ENCODE data around the gene LIPE.

LIPE gene

DNA sequence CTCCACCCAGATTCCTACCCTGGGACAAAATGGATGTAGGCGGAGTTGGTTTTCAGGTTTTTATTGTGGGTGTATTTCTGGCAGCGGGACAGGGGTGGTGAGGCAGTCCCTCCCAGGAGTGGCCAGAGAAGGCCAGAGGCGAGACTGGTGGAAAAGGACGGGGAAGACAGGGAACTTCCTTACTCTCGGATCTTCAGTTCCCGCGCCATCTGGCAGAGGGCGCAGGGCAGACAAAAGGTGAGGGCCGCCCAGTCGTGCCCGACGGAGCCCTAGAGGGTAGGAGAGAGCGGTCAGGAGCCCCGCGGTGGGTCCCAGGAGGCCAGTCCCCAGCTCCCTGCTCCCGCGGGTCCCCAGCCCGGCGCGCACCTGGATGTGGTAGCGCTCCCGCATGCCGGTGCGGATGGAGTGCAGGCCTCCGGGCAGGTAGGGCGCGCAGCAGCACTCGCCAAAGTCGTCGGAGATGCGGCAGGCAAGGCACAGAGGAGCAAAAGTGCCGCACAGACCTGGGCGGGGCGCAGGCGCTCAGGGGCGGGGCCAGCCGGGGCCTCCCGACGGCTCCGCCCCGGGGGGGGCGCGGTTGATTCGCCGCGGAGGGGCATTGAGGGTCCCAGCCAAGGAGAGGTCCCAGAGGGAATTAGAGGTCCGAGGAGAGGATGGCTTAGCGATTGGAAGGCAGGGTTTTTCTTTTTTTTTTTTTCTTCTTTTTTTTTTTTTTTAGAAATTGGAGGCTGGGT is 40.0 kb downstream of the LIPE start:
- DNase-seq (ENCODE audit: low read depth in 2 of 2): peak; percentile 41 to 44

DNA sequence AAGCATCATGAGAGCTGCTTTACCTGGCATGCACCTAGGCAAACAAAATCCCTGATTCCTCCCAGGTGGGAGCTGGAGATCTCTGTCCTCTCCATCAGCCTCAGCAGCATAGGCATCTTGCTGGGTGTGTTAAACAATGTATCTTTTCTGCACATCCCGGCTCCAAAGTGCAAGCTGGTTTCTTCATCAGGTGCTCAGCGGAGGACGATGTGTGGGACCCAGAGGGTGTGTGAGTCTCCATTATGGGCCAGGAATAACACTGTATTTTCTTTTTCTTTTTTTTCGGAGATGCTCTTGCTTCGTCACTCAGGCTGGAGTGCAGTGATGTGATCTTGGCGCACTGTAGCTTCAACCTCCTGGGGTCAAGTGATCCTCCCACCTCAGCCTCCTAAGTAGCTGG is 47.0 kb downstream of the LIPE start:
- no peak for DNase-seq (ENCODE audit: low read depth in 2 of 2)

DNA sequence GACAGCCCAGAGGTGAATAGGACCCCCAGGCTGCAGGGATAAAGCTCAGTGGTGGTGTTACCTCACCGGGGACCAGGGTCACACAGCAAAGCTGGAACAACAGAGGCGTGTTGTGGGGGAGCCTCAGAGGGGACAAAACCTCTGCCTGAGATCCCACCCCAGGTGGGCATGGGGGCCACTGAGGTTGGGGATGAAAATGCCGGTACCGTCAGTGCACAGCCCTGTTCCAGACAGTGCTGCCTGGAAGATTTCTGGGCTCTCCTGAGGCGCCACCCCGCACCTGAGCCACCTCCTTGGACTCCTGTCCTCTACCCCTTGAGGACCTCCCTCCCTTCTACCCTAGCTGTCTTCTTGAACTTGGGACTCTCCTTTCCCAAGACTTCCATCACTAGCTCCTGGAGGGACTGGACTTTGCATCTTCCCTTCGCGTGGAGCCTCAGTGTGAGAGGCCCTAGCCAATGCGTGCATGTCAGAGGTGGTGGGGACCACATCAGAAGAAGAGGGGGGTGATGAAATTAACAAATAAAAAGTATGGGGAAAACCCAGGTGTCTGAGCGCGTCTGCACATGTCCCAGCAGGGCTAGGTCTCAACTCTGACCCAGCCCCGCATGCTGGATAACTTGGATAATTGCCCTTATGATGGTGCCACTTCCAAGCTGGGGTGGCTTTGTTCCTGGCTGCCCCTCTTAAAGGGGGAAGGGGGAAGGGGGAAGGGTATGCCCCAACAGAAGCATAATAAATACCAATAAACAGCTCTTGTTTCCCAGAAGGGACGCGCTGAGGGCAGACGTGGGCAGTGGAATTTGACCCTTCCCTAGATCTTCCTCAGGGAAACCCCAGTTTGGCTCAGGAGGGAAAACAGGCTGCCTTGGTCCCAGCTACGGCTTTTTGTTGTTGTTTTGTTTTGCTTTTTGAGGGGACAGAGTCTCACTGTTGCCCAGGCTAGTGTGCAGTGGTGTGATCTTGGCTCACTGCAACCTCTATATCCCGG is 48.7 kb downstream of the LIPE start:
- DNase-seq (ENCODE audit: low read depth in 2 of 2): no peak

DNA sequence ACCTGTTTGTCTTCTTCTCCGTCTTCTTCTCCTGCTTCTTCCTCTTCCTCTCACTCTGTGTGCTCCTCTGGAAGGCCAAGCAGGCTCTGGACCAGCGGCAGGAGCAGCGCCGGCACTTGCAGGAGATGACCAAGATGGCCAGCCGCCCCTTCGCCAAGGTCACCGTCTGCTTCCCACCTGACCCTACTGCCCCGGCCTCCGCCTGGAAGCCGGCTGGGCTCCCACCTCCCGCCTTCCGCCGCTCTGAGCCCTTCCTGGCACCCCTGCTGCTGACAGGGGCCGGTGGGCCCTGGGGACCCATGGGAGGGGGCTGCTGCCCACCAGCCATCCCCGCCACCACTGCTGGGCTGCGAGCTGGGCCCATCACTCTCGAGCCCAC is 51.0 kb downstream of the LIPE start:
- no peak for DNase-seq (ENCODE audit: low read depth in 2 of 2)

DNA sequence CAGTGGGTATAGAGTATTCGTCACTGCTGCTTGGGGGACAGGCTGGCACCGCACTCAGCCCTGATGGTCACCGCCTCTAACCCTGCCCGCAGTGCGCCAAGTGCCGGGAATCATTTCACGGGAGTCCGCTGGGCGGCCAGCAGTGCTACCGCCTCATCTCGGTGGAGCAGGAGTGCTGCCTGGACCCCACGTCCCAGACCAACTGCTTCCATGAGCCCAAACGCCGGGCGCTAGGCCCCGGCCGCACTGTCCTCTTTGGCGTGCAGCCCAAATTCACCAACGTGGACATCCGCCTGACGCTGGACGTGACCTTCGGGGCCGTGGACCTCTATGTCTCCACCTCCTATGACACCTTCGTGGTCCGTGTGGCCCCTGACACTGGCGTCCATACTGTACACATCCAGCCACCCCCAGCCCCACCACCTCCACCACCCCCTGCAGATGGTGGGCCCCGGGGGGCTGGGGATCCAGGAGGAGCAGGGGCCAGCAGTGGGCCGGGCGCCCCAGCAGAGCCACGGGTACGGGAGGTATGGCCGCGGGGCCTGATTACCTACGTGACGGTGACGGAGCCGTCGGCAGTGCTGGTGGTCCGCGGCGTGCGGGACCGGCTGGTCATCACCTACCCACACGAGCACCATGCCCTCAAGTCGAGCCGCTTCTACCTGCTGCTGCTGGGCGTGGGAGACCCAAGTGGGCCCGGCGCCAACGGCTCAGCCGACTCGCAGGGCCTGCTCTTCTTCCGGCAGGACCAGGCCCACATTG is 51.6 kb downstream of the LIPE start:
- no peak for DNase-seq (ENCODE audit: low read depth in 2 of 2)

DNA sequence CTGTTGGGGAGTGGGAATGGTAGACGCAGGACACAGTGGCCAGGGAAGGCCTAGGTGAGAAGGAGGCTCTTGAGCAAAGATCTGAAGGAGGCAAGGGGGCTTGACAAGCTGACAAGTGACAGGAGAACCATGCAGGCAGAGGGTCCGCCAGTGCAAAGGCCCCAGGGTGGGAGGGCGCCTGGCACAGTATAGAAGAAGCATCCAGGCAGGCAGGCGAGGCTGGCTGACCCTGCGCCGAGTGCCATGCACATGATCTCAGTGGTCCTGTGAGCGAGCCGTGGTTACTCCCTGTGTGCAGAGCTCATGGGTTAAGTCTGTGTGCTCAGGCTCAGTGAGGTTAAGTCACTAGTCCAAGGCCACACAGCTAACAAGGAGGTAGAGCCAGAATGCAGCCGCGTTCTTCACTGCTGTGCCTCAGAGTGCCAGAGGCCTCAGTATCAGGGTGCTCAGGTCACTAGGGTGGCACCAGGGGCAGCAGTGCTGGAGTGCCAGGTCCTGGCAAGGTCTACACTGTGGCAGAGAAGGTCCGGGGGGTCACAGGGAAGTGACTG is 52.3 kb downstream of the LIPE start:
- DNase-seq (ENCODE audit: low read depth in 2 of 2): no peak

DNA sequence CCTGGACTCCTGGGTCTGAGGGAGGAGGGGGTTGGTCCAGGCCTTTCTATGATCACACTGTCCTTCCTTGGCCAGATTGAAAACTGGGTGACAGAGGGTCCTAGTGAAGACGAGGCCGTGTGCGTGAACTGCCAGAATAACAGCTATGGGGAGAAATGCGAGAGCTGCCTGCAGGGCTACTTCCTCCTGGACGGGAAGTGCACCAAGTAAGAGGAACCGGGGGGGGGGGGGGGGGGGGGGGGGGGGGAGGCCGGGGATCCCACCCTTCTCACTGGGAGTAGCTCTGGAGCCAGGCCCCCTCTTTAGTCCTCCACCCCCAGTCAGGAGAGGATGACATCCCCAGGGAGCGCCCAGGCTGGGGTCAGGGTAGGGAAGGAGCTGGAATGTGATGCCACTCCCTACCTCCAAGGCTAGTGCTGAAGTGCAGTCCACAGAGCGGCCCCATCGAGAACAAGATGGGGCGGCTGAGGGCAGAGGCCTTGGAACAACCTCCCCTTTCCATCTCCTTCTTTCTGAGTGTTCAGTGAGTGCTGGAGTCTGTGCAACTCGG is 56.5 kb downstream of the LIPE start:
- DNase-seq (ENCODE audit: low read depth in 2 of 2): no peak

DNA sequence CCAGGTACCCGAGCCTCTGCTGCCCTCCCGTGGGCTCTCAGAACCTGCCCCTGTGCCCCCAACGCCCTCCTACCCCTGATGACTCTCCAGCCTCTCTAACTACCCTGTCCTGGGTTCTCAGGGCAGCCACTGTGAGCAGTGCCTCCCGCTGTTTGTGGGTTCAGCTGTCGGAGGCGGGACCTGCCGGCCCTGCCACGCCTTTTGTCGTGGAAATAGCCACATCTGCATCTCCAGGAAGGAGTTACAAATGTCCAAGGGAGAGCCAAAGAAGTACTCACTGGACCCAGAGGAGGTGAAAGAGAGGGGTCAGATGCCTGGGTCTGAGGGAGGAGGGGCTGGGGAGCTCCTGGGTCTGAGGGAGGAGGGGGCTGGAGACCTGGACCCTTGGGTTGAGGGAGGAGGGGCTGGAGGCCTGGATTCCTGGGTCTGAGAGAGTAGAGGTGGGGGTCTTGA is 57.1 kb downstream of the LIPE start:
- DNase-seq (ENCODE audit: low read depth in 2 of 2): no peak

DNA sequence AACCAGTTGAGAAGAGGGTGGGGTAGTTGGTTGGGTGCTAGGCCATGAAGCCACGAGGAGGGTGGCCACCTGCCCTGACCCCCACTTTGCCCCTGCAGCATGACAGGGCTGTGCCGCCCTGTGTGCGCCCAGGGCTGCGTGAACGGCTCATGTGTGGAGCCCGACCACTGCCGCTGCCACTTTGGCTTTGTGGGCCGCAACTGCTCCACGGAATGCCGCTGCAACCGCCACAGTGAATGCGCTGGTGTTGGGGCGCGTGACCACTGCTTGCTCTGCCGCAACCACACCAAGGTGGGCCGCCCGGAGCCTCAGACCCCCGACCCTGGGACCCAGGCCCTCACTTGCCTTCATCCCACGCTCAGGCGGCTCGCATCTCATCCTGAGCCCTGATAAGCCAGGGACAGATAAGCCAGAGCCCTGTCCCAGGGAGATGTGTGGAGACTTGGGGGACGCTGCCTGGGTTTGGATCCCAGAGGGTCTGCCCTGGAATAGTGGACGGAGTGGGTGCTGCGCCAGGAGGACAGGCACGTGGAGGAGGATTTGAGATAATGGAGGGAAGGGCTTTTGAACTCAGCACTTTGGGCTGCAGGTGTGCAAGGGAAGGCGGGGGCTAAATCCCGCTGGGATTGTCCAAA is 57.6 kb downstream of the LIPE start:
- no peak for DNase-seq (ENCODE audit: low read depth in 2 of 2)

DNA sequence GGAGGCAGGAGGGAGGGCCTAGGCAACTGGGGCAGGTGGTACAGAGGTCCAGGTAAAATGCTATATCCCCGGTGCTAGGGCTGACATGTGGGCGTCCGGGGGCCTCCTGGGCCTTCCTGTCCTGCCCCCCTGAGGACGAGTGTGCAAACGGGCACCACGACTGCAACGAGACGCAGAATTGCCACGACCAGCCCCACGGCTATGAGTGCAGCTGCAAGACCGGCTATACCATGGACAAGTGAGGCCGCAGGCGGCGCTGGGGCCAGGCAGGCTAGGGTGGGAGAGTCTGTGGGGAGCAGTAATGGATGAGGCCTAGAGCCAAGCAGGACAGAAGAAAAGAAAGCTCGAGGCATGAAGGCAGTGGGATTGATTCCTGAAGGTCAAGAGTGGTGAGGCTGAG is 58.4 kb downstream of the LIPE start:
- no peak for DNase-seq (ENCODE audit: low read depth in 2 of 2)

DNA sequence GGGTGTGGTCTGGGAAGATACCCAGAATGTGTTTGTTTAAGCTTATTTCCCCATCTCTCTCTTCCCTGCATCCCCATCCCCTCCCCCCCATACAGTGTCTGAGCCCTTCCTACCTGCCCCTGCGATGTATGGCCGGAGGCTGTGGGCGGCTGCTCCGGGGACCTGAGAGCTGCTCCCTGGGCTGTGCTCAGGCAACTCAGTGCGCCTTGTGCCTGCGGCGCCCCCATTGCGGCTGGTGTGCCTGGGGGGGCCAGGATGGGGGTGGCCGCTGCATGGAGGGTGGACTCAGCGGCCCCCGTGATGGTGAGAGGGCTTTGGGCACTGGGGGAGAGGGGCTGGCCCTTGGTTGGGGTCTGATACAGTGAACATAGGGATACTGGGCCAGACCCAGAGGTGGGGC is 58.8 kb downstream of the LIPE start:
- DNase-seq (ENCODE audit: low read depth in 2 of 2): no peak

DNA sequence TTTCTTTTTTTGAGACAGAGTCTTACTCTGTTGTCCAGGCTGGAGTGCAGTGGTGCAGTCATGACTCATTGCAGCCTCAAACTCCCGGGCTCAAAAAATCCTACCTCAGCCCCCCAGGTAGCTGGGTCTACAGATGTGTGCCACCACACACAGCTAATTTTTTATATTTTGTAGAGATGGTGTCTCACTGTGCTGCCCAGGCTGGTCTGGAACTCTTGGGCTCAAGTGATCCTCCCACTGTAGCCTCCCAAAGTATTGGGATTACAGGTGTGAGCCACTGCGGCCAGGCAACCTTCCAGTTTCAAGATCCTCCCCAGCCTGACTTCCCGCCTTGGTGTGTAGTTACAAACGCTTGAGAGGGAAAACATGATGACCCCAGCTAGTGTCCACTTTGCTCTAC is 59.3 kb downstream of the LIPE start:
- DNase-seq (ENCODE audit: low read depth in 2 of 2): no peak

DNA sequence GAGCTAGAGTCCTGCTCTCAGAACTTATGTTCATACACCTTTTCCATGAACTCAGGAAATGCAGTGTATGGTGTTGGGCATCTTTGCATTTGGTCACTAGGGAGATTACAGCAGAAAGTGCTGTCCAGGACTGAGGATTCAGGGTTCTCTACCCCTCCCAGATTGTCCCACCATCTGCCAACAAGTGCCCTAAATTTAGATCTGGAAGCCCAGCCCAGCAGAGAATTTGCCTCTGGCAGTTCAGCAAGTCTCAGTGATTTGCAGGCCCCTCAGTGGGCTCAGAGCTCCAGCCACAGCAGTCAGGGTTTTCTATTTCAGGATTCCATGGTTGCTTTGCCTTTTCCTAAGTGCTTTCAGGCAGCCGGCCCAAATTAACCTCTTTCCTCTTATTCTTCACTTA is 60.5 kb downstream of the LIPE start:
- no peak for DNase-seq (ENCODE audit: low read depth in 2 of 2)

DNA sequence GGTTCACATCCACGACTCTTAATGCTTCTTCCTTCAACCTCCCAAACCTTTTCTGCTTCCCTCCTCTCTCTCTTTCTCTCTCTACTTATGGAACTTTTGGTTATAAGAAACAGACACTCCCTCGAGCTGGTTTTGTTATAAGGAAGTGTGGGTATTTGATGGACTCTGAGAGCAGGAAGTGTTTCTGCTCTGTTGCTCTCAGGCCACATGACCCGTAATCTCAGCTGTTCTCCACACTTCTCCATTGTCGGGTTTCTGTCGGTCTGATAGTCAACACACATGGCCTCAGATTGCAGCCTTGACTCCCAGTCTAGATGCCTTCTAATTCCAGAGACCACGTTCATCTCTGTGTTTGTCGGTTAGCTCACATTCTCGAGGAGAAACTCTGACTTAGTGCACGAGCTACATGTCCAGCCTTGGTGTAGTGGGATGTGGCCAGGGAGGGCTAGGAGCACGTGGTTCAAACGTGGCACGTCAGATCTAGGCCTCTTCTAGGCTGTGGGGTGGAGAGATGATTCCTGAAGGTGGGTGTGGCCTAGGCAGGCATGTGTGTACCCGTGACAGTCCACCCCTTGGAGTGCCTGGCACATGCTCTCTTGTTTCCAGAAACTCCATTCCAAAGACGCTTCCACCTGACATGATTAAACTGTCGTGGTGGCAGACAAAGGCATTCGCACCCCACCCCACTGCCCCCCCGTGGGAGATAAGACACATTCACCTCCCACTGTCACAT is 63.4 kb downstream of the LIPE start:
- no peak for DNase-seq (ENCODE audit: low read depth in 2 of 2)

DNA sequence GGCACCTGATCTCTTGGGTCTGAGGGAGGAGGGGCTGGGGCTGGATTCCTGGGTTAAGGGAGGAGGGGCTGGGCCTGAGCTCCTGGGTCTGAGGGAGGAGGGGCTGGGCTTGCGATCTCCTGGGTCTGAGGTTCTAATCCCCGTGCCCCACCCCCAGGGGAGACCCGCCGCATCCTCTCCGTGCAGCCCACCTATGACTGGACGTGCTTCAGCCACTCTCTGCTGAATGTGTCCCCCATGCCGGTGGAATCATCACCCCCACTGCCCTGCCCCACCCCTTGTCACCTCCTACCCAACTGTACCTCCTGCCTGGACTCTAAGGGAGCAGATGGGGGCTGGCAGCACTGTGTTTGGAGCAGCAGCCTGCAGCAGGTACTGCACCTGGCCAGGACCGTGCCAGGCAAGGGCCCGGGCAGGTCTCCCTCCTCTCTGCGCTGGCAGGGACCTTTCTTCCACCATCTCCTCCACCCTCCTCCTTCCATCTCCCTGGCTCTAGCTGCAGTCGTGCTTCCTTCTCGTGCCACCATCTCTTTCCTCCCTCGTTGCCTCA is 64.2 kb downstream of the LIPE start:
- no peak for DNase-seq (ENCODE audit: low read depth in 2 of 2)

DNA sequence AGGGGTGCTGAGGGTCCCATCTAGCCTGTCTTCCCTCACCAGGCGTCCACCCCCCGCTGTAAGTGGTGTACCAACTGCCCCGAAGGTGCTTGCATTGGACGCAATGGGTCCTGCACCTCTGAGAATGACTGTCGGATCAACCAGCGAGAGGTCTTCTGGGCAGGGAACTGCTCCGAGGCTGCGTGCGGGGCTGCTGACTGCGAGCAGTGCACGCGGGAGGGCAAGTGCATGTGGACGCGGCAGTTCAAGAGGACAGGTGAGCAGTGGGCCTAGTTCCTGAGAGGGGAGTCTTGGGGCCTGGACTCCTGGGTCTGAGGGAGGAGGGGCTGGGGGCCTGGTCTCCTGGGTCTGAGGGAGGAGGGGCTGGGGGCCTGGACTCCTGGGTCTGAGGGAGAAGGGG is 64.8 kb downstream of the LIPE start:
- DNase-seq (ENCODE audit: low read depth in 2 of 2): no peak

DNA sequence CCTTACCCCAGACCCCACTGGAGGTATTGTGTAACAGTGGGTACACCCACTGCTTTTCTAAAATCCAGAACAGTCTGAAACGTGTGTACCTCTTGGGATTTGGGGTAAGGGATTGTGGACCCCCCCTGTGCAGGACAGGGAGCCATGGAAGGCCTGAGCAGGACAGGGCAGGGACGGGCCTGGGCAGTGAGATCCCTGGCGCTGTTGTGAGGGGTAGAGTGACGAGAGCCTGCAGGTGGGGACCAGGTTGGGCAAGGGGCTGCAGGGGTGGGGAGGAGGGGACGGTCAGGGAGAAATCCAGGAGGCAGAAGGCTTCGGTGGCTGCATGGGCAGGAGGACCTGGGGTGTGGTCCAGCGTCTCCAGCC is 65.7 kb downstream of the LIPE start:
- DNase-seq (ENCODE audit: low read depth in 2 of 2): no peak

DNA sequence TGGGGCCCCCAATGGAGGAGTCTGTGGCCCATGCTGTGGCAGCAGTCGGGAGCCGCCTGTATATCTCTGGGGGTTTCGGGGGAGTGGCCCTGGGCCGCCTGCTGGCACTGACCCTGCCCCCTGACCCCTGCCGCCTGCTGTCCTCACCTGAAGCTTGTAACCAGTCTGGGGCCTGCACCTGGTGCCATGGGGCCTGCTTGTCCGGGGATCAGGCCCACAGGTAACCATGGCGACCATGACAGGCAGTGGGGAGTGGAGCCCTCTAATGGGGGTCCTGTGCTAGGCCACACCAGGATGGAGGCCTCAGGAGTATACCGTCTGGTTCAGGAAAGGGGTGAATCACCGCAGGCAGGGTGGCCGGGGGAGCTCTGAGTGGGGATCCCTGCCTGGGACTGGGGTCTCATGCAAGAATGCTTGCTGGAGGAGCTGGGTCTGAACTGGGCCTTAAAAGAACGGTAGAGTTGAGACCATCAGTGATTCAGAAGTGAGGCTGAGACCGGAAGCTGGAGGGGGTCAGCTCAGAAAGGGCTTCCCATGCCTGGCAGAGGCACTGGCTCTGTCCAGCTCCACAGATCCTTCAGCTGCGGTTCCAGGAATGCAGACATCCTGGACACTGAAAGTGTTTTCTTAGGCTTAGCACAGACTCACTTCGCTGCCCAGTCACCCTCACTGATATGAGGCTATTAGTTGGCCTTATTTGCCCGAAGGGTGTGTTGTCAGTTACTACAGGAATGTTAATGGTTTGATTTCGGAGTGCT is 66.2 kb downstream of the LIPE start:
- DNase-seq (ENCODE audit: low read depth in 2 of 2): no peak

DNA sequence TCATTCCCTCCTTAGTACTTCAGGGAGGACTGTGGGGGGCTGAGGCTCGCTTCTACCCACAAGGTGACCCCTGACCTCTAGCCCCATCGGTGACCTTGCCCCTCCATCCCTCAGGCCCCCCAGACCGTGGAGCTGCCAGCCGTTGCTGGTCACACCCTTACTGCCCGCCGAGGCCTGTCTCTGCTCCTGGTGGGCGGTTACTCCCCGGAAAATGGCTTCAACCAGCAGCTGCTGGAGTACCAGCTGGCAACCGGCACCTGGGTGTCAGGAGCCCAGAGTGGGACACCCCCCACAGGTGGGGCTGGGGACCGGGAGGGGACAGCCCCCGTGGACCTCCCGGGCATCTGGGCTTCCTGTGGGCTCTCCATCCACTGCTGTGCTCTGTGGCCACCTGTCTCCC is 69.9 kb downstream of the LIPE start:
- no peak for DNase-seq (ENCODE audit: low read depth in 2 of 2)

DNA sequence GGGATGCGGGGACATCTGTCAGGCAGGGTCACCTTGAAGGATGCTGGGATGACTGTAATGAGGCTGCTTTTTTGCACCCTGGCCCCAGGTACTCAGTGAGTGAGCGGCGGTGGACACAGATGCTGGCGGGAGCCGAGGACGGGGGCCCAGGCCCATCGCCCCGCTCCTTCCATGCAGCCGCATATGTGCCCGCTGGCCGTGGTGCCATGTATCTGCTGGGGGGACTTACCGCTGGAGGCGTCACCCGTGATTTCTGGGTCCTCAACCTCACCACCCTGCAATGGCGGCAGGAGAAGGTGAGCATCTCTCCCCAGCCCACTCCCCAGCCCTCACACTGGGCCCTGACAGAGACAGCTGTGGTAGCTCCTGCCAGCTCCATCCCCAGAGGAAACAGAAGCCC is 70.5 kb downstream of the LIPE start:
- DNase-seq (ENCODE audit: low read depth in 2 of 2): no peak
